Thyroid gland (tissue), 4 donors: ENCODE results near the gene SPON1.

Experiments
- CTCF ChIP-seq, 6 experiments: fragments of 200-600 bp in 3 of 6; fragments of 450-650 bp in 3 of 6; sonication (generic) in 3 of 6; IDR thresholded peaks; one replicate each; pipeline ENCODE4 v1.5.1; 2016 to 2019; ENCODE audit warnings: antibody characterized with exemption in 6 of 6, mild to moderate bottlenecking in 2 of 6, inconsistent platforms in 1 of 6, moderate library complexity in 1 of 6
- POLR2A ChIP-seq, 2 donors: fragments of 450-650 bp; IDR thresholded peaks; one replicate each; pipeline ENCODE4 v1.6.1; 2017; ENCODE audit warnings: antibody characterized with exemption in 2 of 2, mild to moderate bottlenecking in 2 of 2, moderate library complexity in 1 of 2

DNA sequence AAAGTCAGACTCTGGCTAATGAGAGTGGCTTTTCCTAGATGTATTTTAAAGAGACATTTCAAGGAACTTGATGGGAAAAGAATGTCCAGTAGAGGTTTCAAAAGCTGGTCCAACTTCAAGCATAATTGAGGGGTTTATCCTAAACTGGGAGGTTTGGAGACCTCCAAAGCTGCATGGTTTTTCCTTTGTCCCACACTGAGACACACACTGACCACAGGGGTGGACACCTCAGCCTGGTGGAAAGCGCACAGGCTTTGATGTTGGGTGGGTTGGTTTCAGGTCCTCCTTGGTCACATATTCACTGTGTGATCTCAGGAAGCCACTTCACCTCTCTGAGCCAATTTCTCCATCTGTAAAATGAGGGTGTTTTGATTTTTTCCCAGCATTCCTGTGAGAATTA lies 4.0 kb downstream of the SPON1 start:
- no peak for TF ChIP-seq CTCF (IDR thresholded peaks at IDR 0.05)
- no peak for TF ChIP-seq POLR2A (IDR thresholded peaks at IDR 0.05)
